Measurements from ENCODE around the gene PLA2G7.

DNA sequence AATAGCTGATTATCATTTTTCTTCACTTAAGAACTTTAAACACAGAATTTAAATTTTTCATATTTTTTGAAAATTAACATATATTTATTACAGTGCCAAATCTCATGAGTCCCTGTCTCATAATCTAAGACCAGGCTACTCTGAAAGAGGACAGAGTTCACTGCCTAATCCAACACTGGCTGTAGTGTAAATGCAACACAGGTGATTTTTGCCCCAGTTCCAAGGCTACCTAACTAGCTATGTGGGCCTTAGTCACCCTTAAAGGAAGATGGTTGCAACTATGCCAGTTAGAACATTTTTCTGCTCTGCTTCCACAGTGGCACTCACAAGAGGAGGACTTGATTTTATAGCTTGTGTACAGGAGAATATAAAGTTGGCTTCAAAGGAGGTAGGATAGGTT is 77.5 kb downstream of the PLA2G7 start:
- TF ChIP-seq, protein P1, sequence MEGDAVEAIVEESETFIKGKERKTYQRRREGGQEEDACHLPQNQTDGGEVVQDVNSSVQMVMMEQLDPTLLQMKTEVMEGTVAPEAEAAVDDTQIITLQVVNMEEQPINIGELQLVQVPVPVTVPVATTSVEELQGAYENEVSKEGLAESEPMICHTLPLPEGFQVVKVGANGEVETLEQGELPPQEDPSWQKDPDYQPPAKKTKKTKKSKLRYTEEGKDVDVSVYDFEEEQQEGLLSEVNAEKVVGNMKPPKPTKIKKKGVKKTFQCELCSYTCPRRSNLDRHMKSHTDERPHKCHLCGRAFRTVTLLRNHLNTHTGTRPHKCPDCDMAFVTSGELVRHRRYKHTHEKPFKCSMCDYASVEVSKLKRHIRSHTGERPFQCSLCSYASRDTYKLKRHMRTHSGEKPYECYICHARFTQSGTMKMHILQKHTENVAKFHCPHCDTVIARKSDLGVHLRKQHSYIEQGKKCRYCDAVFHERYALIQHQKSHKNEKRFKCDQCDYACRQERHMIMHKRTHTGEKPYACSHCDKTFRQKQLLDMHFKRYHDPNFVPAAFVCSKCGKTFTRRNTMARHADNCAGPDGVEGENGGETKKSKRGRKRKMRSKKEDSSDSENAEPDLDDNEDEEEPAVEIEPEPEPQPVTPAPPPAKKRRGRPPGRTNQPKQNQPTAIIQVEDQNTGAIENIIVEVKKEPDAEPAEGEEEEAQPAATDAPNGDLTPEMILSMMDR (IDR thresholded peaks at IDR 0.05) = no peak
- TF ChIP-seq, protein P2, sequence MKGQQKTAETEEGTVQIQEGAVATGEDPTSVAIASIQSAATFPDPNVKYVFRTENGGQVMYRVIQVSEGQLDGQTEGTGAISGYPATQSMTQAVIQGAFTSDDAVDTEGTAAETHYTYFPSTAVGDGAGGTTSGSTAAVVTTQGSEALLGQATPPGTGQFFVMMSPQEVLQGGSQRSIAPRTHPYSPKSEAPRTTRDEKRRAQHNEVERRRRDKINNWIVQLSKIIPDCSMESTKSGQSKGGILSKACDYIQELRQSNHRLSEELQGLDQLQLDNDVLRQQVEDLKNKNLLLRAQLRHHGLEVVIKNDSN (CRISPR knock-in tag; IDR thresholded peaks at IDR 0.05) = no peak
- no peak for TF ChIP-seq CBFB (CRISPR knock-in tag; IDR thresholded peaks at IDR 0.05; ENCODE audit: low read depth)
- TF ChIP-seq, protein P3, sequence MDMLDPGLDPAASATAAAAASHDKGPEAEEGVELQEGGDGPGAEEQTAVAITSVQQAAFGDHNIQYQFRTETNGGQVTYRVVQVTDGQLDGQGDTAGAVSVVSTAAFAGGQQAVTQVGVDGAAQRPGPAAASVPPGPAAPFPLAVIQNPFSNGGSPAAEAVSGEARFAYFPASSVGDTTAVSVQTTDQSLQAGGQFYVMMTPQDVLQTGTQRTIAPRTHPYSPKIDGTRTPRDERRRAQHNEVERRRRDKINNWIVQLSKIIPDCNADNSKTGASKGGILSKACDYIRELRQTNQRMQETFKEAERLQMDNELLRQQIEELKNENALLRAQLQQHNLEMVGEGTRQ (CRISPR knock-in tag; IDR thresholded peaks at IDR 0.05) = no peak
- TF ChIP-seq FOXK1 (CRISPR knock-in tag; IDR thresholded peaks at IDR 0.05) = no peak
- TF ChIP-seq TCF7 (CRISPR knock-in tag; IDR thresholded peaks at IDR 0.05; ENCODE audit: low read depth) = no peak
- TF ChIP-seq, protein P4, sequence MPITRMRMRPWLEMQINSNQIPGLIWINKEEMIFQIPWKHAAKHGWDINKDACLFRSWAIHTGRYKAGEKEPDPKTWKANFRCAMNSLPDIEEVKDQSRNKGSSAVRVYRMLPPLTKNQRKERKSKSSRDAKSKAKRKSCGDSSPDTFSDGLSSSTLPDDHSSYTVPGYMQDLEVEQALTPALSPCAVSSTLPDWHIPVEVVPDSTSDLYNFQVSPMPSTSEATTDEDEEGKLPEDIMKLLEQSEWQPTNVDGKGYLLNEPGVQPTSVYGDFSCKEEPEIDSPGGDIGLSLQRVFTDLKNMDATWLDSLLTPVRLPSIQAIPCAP (CRISPR knock-in tag; IDR thresholded peaks at IDR 0.05) = no peak
- TF ChIP-seq TEAD4 (CRISPR knock-in tag; IDR thresholded peaks at IDR 0.05) = no peak
- no peak for TF ChIP-seq CREM (CRISPR knock-in tag; IDR thresholded peaks at IDR 0.05)
- no peak for TF ChIP-seq ELF4 (CRISPR knock-in tag; IDR thresholded peaks at IDR 0.05; ENCODE audit: low read depth)
- TF ChIP-seq, protein P5, sequence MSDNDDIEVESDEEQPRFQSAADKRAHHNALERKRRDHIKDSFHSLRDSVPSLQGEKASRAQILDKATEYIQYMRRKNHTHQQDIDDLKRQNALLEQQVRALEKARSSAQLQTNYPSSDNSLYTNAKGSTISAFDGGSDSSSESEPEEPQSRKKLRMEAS (CRISPR knock-in tag; IDR thresholded peaks at IDR 0.05) = no peak
- TF ChIP-seq IRF2 (CRISPR knock-in tag; IDR thresholded peaks at IDR 0.05; ENCODE audit: borderline replicate concordance, low read depth) = no peak

Data from WTC11 (cell line).